HG02759 (cell line): ENCODE measurements around the gene NPIPB12.
"Not testable (repeated sequence)": the region's sequence is repeated elsewhere in the genome, so short reads cannot be mapped to it uniquely, and the experiment has no call there.

Experiments used
- ATAC-seq: cut with Tn5 transposase; IDR thresholded peaks from one replicate; pipeline ENCODE4 v1.9.1; 2021; ENCODE audit warnings: mild to moderate bottlenecking, moderate library complexity; ENCODE audit not compliant: unreplicated experiment

The NPIPB12 gene

GRCh38 chr16:29506308-29506707 is at the start of gene NPIPB12:
NPIPB12 (minus strand) TSS chr16:29506408.
- not testable (repeated sequence) for ATAC-seq

GRCh38 chr16:29521520-29521919 is 15.3 kb upstream of the NPIPB12 start:
- not testable (repeated sequence) for ATAC-seq

GRCh38 chr16:29482276-29482675 is 23.9 kb downstream of the NPIPB12 start:
- ATAC-seq, result not testable (repeated sequence)

- not testable (repeated sequence) for ATAC-seq
These were observed 34.1 kb downstream of the NPIPB12 start for GRCh38 chr16:29472065-29472464.

- ATAC-seq, result not testable (repeated sequence)
These were observed 36.5 kb downstream of the NPIPB12 start for GRCh38 chr16:29469660-29470059.

GRCh38 chr16:29467654-29468366 is 38.4 kb downstream of the NPIPB12 start:
- not testable (repeated sequence) for ATAC-seq

- not testable (repeated sequence) for ATAC-seq
These were observed 39.3 kb downstream of the NPIPB12 start for GRCh38 chr16:29466904-29467303.

- not testable (repeated sequence) for ATAC-seq
These were observed 40.0 kb downstream of the NPIPB12 start for GRCh38 chr16:29465985-29466824.

GRCh38 chr16:29460647-29461030 is 45.6 kb downstream of the NPIPB12 start:
- ATAC-seq, result not testable (repeated sequence)

- ATAC-seq, result not testable (repeated sequence)
These were observed 46.2 kb downstream of the NPIPB12 start, which contains the start of gene SULT1A4 for GRCh38 chr16:29459706-29460646. SULT1A4 (plus strand) TSS chr16:29459913; CDS start chr16:29461386, 1,473 bp downstream.

GRCh38 chr16:29457660-29458059 is 48.5 kb downstream of the NPIPB12 start:
- ATAC-seq, result not testable (repeated sequence)

- peak; percentile 61 for ATAC-seq
These were observed 51.4 kb downstream of the NPIPB12 start for GRCh38 chr16:29454828-29455227.

- ATAC-seq, result peak; percentile 89
These were observed 51.9 kb downstream of the NPIPB12 start, which contains the start of the genes BOLA2 and SLX1B for GRCh38 chr16:29454269-29454668. BOLA2 (minus strand) TSS chr16:29454351; CDS start chr16:29454253, 98 bp downstream. SLX1B (plus strand) TSS chr16:29454533.

- peak; percentile 6 for ATAC-seq
These were observed 52.5 kb downstream of the NPIPB12 start for GRCh38 chr16:29453754-29454153.
